GM19351 (cell line): ENCODE data around the gene FXN.
"Not testable (repeated sequence)": the region's sequence is repeated elsewhere in the genome, so short reads cannot be mapped to it uniquely, and the experiment has no call there.

Experiments used
- ATAC-seq: cut with Tn5 transposase; IDR thresholded peaks from one replicate; pipeline ENCODE4 v1.9.1; 2021; ENCODE audit warnings: mild to moderate bottlenecking, moderate library complexity; ENCODE audit not compliant: unreplicated experiment

FXN gene

DNA sequence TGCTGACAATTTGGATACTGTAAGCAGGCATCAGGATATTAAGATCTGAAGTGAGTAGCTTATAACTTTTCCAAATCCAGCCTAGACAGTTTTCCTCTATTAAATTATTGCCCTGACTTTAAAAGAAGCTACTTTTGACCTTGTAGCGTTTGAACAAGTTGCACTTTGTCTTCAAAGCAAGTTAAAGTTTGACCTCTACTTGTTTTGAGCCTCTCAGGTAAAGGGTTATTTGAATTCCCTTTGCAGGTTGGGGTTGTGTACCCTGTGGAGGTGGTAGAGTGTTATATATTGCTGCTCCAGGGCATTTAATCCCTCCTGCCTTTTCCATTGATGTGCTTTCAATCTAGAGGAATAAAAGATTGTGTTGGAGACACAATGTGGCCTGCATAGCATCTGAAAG is 30.1 kb downstream of the FXN start:
- no peak for ATAC-seq

DNA sequence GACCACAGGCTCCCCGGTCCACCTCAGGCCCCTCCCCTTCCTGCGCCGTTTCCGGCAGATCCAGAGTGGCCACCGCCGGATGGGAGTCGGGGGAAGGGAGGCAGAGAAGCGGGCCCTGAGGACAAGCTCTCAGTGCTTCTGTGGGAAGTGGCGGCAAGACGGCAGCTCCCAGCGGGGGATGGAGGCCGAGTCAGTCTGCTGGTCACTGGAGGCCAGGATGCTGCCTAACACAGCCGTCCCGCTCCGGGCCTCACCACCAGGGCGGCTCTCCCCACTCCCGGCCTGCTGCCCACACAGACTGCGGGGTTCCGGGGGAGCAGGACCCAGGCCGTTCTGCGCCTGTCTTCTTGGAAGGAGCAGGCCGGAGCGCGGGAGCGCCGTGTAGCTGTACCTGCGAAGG is 31.4 kb downstream of the FXN start:
- no peak for ATAC-seq

DNA sequence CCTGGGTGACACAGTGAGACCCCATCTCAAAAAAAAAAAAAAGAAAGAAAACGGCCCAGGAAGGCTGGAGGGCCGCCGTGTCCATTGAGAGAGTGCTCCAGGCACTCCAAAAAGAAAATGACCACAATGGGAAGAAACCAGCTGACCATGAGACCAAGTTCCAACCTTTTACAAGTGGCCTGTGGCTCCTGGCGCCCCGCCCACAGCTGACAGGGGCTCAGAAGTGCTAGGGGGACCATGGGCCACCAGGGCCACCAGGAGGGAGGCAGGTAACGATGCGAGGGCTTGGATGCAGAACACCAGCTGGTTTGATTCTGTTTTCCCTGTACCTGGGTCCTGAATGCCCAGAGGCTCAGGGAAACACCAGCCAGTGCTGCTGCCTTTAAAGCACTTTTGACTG is 34.6 kb downstream of the FXN start:
- ATAC-seq = no peak

DNA sequence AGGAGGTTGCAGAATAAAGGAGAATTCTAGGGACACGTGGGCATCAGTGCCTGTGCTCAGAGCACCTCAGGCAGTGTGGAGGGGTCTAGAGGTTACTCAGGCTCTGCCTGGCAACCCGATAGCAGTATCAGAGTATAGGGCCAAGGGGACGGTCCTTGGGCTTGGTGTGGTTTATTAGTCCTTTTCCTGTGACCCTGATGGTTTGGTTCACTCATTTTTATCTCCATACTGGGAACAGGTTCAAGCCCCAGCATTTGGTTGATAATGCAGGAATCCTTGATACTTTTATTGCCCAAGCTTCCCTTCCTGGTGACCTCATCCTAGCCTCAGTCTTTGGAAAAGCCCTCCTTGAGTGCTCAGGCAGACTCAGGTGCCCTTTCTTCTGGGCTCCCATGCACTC is 35.5 kb downstream of the FXN start:
- ATAC-seq = no peak

DNA sequence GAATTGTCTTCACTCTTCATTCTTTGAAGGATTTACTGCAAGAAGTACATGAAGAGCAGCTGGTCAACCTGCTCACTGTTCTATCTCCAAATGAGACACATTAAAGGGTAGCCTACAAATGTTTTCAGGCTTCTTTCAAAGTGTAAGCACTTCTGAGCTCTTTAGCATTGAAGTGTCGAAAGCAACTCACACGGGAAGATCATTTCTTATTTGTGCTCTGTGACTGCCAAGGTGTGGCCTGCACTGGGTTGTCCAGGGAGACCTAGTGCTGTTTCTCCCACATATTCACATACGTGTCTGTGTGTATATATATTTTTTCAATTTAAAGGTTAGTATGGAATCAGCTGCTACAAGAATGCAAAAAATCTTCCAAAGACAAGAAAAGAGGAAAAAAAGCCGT is 37.6 kb downstream of the FXN start:
- no peak for ATAC-seq

DNA sequence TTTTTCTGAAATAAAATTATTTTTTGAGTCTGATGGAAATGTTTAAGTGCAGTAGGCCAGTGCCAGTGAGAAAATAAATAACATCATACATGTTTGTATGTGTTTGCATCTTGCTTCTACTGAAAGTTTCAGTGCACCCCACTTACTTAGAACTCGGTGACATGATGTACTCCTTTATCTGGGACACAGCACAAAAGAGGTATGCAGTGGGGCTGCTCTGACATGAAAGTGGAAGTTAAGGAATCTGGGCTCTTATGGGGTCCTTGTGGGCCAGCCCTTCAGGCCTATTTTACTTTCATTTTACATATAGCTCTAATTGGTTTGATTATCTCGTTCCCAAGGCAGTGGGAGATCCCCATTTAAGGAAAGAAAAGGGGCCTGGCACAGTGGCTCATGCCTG is 39.2 kb downstream of the FXN start:
- ATAC-seq = no peak

DNA sequence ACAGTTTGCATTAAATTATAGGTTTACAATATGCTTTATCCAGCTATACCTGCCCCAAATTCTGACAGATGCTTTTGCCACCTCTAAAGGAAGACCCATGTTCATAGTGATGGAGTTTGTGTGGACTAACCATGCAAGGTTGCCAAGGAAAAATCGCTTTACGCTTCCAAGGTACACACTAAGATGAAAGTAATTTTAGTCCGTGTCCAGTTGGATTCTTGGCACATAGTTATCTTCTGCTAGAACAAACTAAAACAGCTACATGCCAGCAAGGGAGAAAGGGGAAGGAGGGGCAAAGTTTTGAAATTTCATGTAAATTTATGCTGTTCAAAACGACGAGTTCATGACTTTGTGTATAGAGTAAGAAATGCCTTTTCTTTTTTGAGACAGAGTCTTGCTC is 41.0 kb downstream of the FXN start:
- ATAC-seq = no peak

DNA sequence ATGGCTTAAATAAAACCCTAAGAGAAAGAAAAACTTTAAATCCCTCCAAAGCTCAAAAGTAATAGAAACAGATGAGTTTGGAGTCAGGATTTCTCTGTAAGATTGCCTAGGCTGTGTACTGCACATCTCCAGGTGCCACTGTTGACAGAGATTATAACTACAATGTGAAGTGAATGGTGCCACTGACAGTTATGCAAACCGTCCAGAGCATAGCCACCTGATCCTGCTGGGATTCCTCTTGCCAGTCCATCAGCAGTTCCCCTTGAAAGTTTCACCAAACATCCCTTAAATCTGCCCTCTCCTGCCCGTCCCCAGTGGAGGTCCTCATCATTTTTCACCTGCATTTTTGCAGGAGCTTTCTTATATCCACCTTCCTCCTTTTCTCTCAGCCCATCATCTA is 42.5 kb downstream of the FXN start:
- ATAC-seq = no peak

DNA sequence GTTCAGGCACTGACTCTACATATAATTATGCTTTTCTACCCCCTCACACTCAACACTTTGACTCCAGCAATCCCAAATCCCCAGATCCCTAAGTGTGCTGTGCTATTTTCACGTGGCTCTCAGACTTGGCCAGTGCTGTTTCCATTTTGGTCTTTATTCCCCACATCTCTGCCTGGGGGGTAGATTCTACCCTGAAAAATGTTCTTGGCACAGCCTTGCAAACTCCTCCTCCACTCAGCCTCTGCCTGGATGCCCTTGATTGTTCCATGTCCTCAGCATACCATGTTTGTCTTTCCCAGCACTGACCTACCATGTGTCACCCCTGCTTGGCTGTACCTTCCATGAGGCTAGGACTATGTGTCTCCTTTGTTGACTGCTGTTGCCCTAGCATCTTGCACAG is 43.0 kb downstream of the FXN start:
- ATAC-seq = no peak

DNA sequence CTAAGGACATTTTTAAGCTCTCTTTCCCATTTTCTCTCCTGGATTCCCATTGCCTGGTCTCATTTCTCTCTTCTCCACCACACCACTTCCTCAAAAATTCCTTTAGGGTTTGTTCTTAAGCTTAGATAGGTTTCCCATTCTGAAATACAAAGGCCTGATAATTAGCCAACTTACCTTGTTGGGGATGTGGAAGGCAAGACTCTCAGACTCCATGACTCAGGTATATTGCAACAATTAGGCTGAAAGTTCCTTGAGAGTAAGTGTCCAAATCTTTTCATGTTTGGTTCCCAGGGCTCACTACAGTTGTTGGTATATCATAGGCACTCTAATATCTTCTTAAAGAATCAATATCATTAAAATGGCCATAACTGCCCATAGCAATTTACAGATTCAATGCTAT is 43.6 kb downstream of the FXN start:
- ATAC-seq = no peak

DNA sequence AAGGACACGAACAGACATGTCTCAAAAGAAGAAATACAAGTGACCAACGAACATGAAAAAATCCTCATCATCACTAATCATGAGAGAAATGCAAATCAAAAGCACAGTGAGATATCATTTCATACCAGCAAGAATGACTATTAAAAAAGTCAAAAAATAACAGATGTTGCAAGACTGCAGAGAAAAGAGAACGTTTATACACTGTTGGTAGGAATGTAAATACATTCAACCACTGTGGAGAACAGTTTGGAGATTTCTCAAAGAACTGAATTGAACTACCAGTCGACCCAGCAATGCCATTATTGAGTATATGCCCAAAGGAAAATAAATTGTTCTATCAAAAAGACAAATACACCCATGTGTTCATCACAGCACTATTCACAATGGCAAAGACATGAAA is 45.7 kb downstream of the FXN start:
- ATAC-seq = no peak

DNA sequence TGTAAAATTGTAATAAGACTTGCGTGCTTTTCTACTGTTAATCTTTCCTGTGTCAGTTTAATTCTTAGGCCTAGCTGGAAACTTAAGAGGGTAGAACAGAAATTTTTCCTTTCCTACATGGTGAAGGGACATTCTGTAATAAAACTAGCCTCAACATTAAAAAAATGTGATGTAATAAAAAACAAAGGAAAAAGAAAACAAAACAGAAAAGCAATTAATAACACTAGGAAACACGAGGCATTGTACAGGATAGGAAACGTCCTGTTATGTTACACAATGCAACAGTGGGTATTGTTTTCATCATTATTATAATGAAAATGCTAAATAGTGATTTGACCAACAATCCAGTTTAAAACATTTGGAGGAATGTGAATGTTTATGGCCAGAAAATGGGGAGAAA is 47.8 kb downstream of the FXN start:
- ATAC-seq = no peak

DNA sequence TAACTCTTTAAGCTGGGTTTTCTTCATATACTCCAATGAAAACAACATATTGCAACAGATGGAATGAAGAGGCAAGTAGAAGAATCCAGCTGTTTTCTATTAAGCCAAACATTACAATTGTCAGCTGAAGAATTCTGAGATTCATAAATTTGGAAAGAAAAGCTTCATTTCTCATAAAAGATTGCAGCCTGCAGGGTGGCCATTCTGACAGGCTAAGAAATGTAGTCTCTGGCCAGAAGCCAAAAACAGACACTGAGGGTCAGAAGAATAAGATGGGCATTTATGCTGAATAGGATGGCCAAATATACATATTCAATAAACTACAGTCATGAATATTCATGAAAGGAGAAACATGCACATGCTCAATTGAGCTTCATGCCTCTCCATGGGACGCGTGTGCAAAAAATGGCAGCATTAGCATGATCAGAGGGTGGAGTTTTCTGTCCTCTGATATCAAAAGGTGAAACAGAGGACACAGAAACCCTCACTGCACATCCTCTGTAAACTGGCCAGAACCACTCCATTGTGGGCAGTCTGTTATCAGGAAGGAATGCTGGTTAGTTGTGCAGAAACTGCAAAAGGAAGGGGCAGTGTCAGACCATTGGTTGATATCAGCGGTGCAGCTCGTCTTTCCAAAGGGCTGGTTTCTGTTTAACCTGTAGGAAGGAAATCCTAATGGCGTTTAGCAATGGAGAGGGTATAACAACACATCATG is 50.2 kb downstream of the FXN start:
- no peak for ATAC-seq

DNA sequence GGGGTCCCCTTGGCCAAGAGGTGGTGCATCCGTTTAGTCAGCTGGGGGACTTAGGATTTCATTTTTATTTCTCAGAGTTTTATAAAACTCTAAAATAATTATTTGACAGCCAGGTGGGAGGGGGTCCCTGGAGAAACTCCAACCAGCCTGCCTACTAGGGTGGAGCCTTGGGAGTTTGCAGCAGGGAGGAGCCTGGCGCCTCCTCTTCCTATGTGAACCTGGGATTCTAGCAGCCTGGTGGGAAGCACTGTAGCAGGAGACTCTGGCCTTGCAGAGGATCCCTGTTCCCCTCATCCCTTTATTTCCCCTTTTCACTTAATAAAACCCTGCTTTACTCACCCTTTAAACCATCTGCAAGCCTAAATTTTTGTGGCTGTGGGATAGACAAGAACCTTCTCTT is 50.8 kb downstream of the FXN start:
- ATAC-seq = no peak

DNA sequence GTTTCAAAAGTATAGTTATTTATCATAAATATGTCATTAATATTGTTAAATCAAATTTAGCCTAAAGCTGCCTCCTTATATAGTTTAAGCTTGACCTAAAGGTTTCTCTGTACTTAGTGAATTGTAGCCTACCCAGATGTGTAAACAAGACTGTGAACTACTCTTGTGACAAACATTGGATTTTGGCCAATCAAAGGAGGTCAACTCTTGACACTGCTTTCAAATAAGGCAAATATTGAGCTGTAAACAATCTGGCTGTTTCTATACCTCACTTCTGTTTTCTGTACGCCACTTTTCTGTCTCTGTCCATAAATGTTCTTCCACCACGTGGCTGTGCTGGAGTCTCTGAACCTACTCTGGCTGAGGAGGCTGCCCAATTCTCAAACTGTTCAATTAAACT is 51.2 kb downstream of the FXN start:
- no peak for ATAC-seq

DNA sequence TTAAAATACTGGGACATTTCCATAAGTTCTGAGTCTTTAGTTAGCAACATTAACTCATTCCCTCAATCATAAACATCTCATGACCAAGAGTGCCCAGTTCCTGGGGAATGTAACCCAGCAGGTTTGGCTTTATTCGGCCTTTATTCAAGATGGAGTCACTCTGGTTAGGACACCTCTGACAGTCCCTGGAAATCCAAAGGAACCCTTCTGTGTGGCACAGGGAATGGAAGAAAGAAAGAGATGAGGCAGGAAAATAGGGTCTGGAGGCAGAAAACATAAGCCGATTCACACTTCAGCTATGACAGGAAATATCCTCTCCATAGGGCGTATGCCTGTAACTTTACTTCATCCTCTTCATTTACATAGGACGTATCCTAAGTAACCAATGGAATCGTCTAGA is 53.5 kb downstream of the FXN start:
- no peak for ATAC-seq

DNA sequence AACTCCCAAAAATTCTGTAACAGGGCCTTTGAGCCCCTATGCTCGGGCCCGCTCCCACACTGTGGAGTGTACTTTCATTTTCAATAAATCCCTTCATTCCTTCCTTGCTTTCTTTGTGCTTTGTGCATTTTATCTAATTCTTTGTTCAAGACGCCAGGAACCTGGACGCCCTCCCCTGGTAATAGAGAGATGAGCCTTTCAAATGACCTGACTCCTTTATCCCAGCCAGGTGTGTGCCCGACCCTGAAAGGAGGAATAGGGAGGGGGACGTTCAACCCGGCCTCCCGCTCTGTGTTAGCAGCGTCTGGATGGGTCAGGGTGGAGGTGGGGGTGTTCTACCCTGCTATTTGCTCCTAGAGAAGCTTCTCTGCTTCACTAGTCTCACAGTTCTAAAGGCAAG is 53.9 kb downstream of the FXN start:
- no peak for ATAC-seq

DNA sequence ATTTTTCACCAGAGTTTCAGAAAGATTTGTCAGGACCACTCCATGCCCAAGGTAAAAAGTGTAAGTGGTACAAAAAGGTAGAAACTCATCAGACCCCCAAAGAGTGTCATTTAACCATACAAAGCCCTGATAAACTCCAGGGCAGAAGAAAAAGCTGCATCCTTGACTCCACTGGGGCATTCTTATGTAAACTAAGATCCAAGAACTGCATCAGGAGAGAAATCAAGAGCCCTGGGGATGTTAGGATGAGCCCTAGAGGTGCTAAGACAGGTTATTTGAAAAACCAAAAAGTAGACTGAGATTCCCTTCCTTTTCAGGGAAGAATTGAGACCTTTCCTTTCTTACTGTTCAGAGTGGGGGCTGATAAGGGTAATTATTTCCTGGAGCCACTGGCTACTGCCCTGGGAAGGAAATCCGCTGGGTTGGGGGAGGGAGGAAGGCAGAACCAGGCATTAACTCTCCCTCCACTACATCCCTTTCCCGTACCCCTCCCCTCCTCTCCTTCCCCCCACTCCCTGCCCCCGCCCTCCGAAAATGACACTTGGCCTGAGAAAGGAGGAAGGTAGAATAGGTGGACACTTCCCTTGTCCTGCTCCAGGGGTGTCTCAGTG is 54.7 kb downstream of the FXN start:
- ATAC-seq = no peak

DNA sequence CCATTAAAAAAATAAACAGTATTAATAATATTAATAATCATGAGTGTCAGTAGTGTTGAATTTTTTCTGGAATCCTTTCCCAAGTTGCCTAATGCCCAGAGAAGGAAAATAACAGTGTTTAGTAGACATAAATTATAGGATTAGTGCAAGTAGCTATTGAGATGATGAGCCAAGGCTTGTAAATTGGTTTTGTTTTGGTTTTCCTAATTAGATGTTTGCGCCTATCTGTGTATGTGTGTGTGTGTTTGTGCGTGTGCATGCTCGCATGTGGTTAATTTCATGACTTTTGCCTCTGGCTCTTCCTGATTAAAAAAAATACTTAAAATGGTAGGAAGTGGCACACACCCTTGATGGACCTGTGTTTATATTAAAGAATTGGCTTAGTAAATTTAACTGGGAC is 55.4 kb downstream of the FXN start:
- ATAC-seq = no peak

DNA sequence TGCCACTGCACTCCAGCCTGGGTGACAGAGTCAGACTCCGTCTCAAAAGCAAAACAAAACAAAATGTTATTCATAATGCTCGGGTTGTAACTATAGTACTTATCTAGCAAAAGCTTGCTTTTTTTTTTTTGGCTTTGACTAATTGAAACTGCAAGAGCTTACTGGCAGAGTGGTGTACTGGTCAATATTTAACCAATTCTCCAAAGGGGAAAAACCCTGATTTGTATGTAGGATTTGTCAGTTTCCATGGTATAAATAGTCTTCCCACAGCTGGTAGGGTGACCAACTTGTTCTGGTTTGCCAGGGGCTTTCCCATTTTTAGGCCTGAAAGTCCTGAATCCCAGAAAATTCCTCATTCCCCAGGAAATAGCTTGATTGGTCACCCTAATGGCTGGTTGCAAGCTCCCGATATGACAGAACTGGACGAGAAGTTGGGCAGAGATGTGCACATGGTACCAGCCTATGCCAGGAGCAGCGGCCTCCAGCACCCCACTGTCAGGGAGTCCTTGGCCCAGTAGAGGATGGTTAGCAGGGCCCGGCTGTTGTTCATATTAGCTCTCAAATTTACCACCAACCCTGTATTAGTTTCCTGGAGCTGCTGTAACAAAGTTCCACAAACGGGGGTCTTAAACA is 58.0 kb downstream of the FXN start:
- no peak for ATAC-seq

DNA sequence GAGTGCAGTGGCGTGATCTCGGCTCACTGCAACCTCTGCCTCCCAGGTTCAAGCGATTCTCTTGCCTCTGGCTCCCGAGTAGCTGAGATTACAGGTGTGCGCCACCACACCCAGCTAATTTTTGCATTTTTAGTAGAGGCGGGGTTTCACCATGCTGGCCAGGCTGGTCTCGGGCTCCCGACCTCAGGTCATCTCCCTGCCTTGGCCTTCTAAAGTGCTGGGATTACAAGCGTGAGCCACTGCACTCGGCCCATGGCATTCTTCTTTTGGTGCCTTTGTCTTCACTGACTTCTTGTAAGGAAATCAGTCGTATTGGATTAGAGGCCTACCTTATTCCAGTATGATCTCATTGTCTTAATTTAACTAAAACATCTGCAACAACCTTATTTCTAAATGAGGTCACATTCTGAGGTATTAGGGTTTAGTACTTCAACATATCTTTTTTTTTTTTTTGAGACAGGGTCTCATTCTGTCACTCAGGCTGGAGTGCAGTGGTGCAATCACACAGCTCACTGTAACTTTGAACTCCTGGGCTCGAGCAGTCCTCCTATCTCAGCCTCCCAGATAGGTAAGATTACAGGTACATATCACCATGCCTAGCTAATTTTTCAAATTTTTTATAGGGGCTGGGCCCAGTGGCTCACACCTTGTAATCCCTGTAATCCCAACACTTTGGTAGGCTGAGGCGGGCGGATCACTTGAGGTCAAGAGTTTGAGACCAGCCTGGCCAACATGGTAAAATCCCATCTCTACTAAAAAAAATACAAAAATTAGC is 59.0 kb downstream of the FXN start:
- ATAC-seq = not testable (repeated sequence)

DNA sequence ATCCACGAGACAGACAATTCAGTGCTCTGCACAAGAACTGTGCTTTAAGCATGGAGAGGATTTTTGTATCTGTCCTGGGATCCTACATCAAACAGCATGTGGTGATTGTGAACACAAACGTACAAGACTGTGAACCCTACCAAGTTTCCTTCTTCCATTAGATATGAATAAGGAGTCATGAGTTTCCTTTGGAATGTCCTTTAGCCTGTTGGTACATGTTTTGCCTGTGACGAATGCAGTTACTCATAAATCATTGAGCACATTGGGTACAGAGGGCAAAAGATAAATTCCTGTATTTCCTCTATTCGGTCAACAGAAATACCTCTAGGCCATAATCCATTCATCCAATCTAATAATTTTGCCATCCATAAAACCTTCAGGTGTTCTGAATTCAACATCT is 61.5 kb downstream of the FXN start:
- ATAC-seq = no peak
